Stimulated activated CD8-positive, alpha-beta memory T cell treated with anti-CD3 and anti-CD28 coated beads, Interleukin-7, amount 100 ng/mL, for 48 hours (primary cell): Measurements from ENCODE around the gene TMEM62.

Experiments
- DNase-seq, 2 donors: peaks; one replicate each; pipeline ENCODE4 v3.0.0-alpha.2; 2020; ENCODE audit warnings: low read depth in 1 of 2; ENCODE audit errors: extremely low read depth in 1 of 2

TMEM62 gene

GRCh38 chr15:43133430-43134156 lies at the start of gene TMEM62:
TMEM62 (plus strand) TSS chr15:43133586; CDS start chr15:43133803, 217 bp downstream.
- DNase-seq: peak; percentile 43 to 56

- DNase-seq: no peak
Measured at GRCh38 chr15:43085921-43086320, 47.5 kb upstream of the TMEM62 start.

GRCh38 chr15:43086551-43086950 lies 46.8 kb upstream of the TMEM62 start:
- DNase-seq: no peak

GRCh38 chr15:43091859-43092258 lies 41.5 kb upstream of the TMEM62 start:
- no peak for DNase-seq

GRCh38 chr15:43093026-43093425 lies 40.4 kb upstream of the TMEM62 start:
- DNase-seq: no peak

DNA sequence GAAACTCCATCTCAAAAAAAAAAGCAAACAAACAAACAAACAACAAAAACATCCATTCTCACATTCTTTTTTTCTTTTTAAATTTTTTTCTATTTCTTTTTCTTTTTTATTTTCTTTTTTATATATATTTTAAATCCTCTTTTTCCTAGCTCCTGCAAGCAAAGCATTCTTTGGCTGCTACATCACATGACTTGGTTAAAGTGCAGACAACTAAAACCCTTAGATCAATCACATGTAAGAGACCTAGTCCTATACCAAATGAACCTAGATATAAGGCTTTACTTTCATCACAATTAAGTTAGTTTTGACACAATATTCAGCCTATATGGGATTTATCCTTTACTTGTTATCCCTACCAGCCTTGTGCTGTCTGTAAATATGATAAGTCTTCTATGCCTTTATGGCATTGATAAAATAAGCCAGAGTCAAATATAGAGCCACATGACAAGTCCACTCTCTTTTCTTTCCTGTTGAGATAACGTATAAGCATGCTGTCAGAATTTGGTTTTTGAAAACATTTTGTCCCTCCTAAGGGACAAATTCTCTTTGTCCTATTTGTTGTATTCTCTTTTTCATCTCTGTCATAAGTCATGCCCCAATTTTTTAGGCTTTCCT lies 38.9 kb upstream of the TMEM62 start:
- DNase-seq: no peak

DNA sequence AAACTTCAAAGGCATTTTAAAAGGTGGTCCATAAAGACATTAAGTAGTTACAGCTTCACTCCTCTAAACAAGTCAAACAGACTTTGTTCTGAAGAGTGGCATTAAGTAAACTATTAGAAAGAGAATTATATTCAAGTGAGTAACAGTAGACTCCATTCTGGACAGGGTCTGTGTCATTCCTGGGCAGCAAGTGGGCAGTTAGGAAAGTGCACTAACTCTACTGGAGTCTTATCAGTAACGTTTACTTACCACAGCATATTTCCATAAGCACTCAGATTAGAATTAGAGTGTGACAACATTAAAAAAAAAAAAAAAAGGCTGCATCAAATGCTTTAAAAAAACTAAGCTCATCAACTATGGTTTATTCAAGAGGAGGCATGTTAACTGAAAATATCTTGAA lies 38.1 kb upstream of the TMEM62 start:
- DNase-seq: no peak

DNA sequence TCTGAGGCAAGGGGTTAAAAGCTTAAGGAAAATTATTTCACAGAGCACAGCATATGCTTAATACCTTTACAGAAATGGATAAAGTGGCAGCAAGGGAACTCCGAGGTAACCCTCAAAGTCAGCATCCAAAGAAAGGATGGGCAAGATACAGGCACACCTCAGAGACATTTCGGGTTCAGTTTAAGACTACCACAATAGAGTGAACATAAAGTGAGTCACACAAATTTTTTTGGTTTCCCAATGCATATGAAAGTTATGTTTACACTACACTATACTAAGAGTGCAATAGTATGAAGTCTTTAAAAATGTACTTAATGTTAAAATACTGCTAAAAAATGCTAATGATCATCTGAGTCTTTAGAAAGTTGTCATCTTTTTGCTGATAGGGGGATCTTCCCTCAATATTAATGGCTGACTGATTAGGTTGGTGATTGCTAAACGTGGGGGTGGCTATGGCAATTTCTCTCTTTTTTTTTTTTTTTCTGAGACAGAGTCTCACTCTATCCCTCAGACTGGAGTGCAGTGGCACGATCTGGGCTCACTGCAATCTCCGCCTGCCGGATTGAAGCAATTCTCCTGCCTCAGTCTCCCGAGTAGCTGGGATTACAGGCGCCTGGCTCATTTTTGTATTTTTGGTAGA lies 37.6 kb upstream of the TMEM62 start:
- DNase-seq: no peak

GRCh38 chr15:43096411-43096810 lies 37.0 kb upstream of the TMEM62 start:
- no peak for DNase-seq

GRCh38 chr15:43099105-43099845 lies 34.1 kb upstream of the TMEM62 start:
- no peak for DNase-seq

GRCh38 chr15:43100971-43101370 lies 32.4 kb upstream of the TMEM62 start:
- DNase-seq: no peak

- DNase-seq: no peak
Measured at GRCh38 chr15:43102187-43102586, 31.2 kb upstream of the TMEM62 start.

- no peak for DNase-seq
Measured at GRCh38 chr15:43103907-43104306, 29.5 kb upstream of the TMEM62 start.

DNA sequence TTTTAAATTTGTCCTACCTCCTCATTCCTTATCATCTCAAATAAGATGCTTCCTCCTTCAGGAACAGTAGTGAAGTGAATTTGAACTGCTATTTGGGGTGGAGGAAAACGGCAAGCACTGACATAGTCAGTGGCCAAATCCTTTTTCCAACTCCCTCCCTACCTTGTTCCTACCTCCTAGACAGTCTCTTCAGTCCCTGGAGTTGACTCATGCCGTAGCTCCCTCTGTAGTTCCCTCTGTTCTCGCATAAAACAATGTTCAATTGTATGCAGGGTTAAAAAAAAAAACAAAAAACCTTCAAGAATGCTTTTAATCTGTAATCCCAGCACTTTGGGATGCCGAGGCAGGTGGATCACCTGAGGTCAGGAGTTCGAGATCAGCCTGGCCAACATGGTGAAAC lies 29.0 kb upstream of the TMEM62 start:
- no peak for DNase-seq

DNA sequence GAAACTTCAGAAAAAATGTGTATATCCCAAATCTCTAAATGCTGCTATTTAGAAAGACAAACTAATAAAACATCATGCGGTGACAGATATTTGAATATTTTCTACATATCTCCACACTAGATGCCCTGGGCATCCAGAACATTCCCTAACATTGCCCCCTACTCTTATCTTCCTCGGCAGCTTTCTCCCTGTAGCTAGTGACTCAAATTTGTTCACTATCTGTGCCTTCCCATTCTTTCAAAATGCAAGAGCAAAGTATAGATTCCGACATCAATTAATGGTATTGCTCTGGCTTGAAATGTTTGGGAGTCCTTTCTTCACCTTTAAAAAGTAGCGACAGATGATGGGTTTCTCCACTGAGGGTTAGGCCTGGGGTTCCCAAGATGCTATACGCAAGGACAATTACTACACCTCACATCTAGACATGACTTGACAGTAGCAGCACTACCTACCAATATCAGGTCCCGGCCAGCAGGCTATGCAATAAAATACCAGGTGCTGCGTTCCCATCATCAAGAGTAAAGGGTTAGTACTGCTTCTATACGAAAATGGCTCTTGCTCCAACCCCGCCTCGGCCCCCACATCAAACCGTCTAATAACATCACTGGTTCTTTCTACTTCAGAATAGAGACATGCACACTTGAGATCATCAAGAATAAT lies 28.2 kb upstream of the TMEM62 start:
- no peak for DNase-seq

- DNase-seq: peak; percentile 78 to 89
Measured at GRCh38 chr15:43105778-43106485, 27.5 kb upstream of the TMEM62 start, which contains the start of gene UBR1. UBR1 (minus strand) TSS chr15:43106038; CDS start chr15:43106022, 16 bp downstream.

DNA sequence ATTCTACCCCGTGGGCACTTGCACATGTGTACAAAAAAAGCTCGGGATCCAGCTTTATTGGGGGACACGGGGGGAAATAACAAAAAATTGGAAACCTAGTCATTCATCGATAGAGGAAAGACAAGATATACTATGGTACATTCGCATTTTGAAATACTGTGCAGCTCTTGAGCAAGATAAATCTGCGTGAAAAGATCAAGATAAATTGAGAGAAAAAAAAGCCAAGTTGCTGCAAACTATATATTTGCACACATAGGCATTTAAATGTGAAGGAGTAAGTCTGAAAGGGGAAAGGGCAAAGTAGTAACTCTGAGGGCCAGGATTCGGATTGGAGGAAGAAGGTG lies 26.9 kb upstream of the TMEM62 start:
- DNase-seq: no peak

DNA sequence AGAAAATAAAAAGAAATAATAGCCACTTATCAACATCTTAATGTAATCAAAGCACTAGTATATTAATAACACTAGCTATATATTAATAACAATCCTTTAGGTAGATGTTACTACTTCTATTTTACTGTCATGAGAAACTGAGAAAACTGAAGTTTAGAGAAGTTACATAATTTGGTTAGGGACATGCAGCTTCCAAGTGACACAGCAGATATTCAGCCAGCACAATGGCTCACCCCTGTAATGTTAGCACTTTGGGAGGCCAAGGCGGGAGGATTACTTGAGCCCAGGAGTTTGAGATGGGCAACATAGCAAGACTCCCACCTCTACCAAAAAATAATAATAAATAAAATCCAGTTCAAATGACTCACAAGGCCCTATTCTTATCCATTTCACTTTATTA lies 25.6 kb upstream of the TMEM62 start:
- DNase-seq: no peak

GRCh38 chr15:43111354-43111753 lies 22.0 kb upstream of the TMEM62 start:
- no peak for DNase-seq

DNA sequence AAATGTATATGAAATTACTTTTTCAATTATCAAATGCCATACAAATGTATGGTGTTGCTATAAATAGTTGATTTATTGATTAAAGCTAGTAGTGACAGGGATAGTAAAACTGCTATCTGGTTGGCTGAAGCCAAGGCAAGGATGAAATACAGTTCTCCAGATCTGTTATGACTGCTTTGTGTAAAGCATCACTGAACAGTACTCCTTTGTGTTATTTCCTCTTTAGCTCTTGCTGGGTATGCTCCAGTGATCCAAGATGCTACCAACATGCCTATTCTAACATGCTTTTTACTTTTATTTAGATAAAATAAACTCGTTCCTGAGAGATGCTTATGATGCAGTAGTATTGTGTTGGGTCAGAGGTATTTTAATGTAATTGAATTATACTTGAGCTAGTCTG lies 15.1 kb upstream of the TMEM62 start:
- DNase-seq: no peak
